Lower leg skin (tissue), 4 donors: Measurements from ENCODE around the gene EPHB2. TPM values are rescaled to one million over a fixed set of nuclear protein-coding genes. Genes with fewer than 3 reads are reported as not detected.

ENCODE experiments used
- DNase-seq, 2 donors: peaks; one replicate each; pipeline ENCODE4 v3.0.0-alpha.2; 2019; ENCODE audit warnings: low spot score in 2 of 2
- H3K4me3 ChIP-seq: fragments of 200-600 bp; sonication (generic); 2 replicates; pipeline ENCODE4 v1.5.1; 2017; ENCODE audit warnings: mild to moderate bottlenecking, low read depth; ENCODE audit not compliant: poor library complexity, severe bottlenecking
- CTCF ChIP-seq, 3 donors: fragments of 450-650 bp; IDR thresholded peaks; one replicate each; pipeline ENCODE4 v1.5.1; 2016; ENCODE audit warnings: antibody characterized with exemption in 3 of 3, mild to moderate bottlenecking in 3 of 3, moderate library complexity in 2 of 3
- POLR2A ChIP-seq, 2 donors: fragments of 450-650 bp; IDR thresholded peaks; one replicate each; pipeline ENCODE4 v1.6.1; 2016 to 2017; ENCODE audit warnings: antibody characterized with exemption in 2 of 2, mild to moderate bottlenecking in 1 of 2, moderate library complexity in 1 of 2
- WGBS, 2 donors: methylation state at CpG; one replicate each; pipeline ENCODE4 v1.1.5; 2018; 5-methylcytosine and 5-hydroxymethylcytosine counted together
- intact Hi-C: fragments of 100-400 bp; cut with DNase I; formaldehyde crosslinking; loops from one replicate; pipeline ENCODE4 v1.15.0; 2023; ENCODE audit warnings: low total_unique reads
- total RNA-seq, 4 donors: library from RNA; depleted of rRNA; stranded (reverse); fragments of >200 nt; gene quantifications; one replicate each; pipeline ENCODE4 v1.1.0, GENCODE V29; 2016

Gene EPHB2
- total RNA-seq, 4 donors from 2014 or later = 0.57 to 3.1 (median 1.7) TPM

GRCh38 chr1:22951796-22952195, 241.2 kb downstream of the EPHB2 start:
- TF ChIP-seq POLR2A (IDR thresholded peaks at IDR 0.05) (no peak), CTCF (IDR thresholded peaks at IDR 0.05) (no peak)
- 58% methylated on average over 3 of the region's 3 CpGs for WGBS, 2 donors
- no peak for DNase-seq
- intact Hi-C loops = no loop called here
- no peak overlapping the region for H3K4me3 ChIP-seq

GRCh38 chr1:22952694-22953056, 242.0 kb downstream of the EPHB2 start:
- no peak overlapping the region for H3K4me3 ChIP-seq

GRCh38 chr1:22953057-22953739, 242.6 kb downstream of the EPHB2 start:
- 9 to 55% methylated on average over 9 to 58 of the region's 92 CpGs for WGBS, 2 donors
- TF ChIP-seq POLR2A (IDR thresholded peaks at IDR 0.05) (no peak), CTCF (IDR thresholded peaks at IDR 0.05) (no peak)
- no peak overlapping the region for H3K4me3 ChIP-seq

More at GRCh38 chr1:22952694-22953056, 242.0 kb downstream of the EPHB2 start:
- 71 to 80% methylated on average over 5 of the region's 5 CpGs for WGBS, 2 donors
- intact Hi-C loops = no loop called here
- no peak for TF ChIP-seq POLR2A (IDR thresholded peaks at IDR 0.05)
- no peak for TF ChIP-seq CTCF (IDR thresholded peaks at IDR 0.05)
- DNase-seq = no peak

GRCh38 chr1:22953740-22954141, 243.1 kb downstream of the EPHB2 start:
- H3K4me3 ChIP-seq = no peak overlapping the region
- TF ChIP-seq CTCF (IDR thresholded peaks at IDR 0.05) = no peak
- TF ChIP-seq POLR2A (IDR thresholded peaks at IDR 0.05) = no peak
- intact Hi-C loops = no loop called here
- WGBS, 2 donors = 28 to 37% methylated on average over 15 to 16 of the region's 38 CpGs
- peak in 1 of 2 donors; percentile 57 for DNase-seq

More at GRCh38 chr1:22953057-22953739, 242.6 kb downstream of the EPHB2 start:
- DNase-seq = peak in 1 of 2 donors; percentile 66
- intact Hi-C loops = no loop called here

GRCh38 chr1:22955146-22955545, 244.5 kb downstream of the EPHB2 start:
- no peak for TF ChIP-seq CTCF (IDR thresholded peaks at IDR 0.05)
- no peak for TF ChIP-seq POLR2A (IDR thresholded peaks at IDR 0.05)
- DNase-seq = peak in 1 of 2 donors; percentile 65
- WGBS, 2 donors = 84 to 92% methylated on average over 4 to 7 of the region's 7 CpGs
- H3K4me3 ChIP-seq = no peak overlapping the region
- intact Hi-C loops = no loop called here

GRCh38 chr1:22957066-22957465, 246.4 kb downstream of the EPHB2 start:
- DNase-seq = no peak
- intact Hi-C loops = no loop called here
- H3K4me3 ChIP-seq = no peak overlapping the region
- no peak for TF ChIP-seq CTCF (IDR thresholded peaks at IDR 0.05)
- TF ChIP-seq POLR2A (IDR thresholded peaks at IDR 0.05) = no peak
- 52 to 61% methylated on average over 3 of the region's 3 CpGs for WGBS, 2 donors
